Spleen (tissue), 7 donors: ENCODE measurements around the gene PPP2R3B.

Source experiments
- CTCF ChIP-seq, 11 experiments: fragments of 200-600 bp in 7 of 11; fragments of 450-650 bp in 4 of 11; sonication (generic) in 4 of 11; IDR thresholded peaks in 8 of 11; conservative IDR thresholded peaks in 3 of 11; 1 replicate in 7 of 11; 2 replicates in 4 of 11; pipeline versions ENCODE4 v1.4.0 to v1.8.0; 2016 to 2021; ENCODE audit warnings: antibody characterized with exemption in 11 of 11, inconsistent platforms in 4 of 11, mild to moderate bottlenecking in 1 of 11
- POLR2A ChIP-seq, 3 donors: fragments of 450-650 bp; IDR thresholded peaks; one replicate each; pipeline ENCODE4 v1.5.1; 2017; ENCODE audit warnings: antibody characterized with exemption in 3 of 3, mild to moderate bottlenecking in 1 of 3
- POLR2AphosphoS5 ChIP-seq, 3 donors: sonication (generic); formaldehyde crosslinking; IDR thresholded peaks; one replicate each; pipeline ENCODE4 v1.5.1; 2017; ENCODE audit warnings: antibody characterized with exemption in 3 of 3
- donor health status: DM: no; HTN: no; CAD: no; lungs with moderate emphysema.
- donor health status: DM: no; HTN: no; CAD: no.
- donor health status: DM: no; HTN: no; CAD: no.

- TF ChIP-seq CTCF (IDR thresholded peaks at IDR 0.05 in 8 of 11, conservative IDR thresholded peaks at IDR 0.05 in 3 of 11) = no peak
- no peak for TF ChIP-seq POLR2A (IDR thresholded peaks at IDR 0.05)
- no peak for TF ChIP-seq POLR2AphosphoS5 (IDR thresholded peaks at IDR 0.05)
These were observed 18.8 kb downstream of the PPP2R3B start for GRCh38 chrX:367866-368265.
